Testis (tissue), 2 donors: ENCODE results near the gene FOXF2.

Experiments
- CTCF ChIP-seq, 3 experiments: fragments of 450-650 bp in 2 of 3; fragments of 200-600 bp in 1 of 3; sonication (generic) in 1 of 3; IDR thresholded peaks; one replicate each; pipeline ENCODE4 v1.5.1; 2016 to 2019; ENCODE audit warnings: antibody characterized with exemption in 3 of 3, mild to moderate bottlenecking in 2 of 3, moderate library complexity in 1 of 3
- POLR2A ChIP-seq: fragments of 450-650 bp; IDR thresholded peaks from one replicate; pipeline ENCODE4 v1.6.1; 2017; ENCODE audit warnings: antibody characterized with exemption, mild to moderate bottlenecking, moderate library complexity

GRCh38 chr6:1387876-1388629 lies 1.3 kb upstream of the FOXF2 start:
- TF ChIP-seq POLR2A = no peak
- no peak for TF ChIP-seq CTCF (IDR thresholded peaks at IDR 0.05)
